ENCODE results near the gene HIVEP3.

DNA sequence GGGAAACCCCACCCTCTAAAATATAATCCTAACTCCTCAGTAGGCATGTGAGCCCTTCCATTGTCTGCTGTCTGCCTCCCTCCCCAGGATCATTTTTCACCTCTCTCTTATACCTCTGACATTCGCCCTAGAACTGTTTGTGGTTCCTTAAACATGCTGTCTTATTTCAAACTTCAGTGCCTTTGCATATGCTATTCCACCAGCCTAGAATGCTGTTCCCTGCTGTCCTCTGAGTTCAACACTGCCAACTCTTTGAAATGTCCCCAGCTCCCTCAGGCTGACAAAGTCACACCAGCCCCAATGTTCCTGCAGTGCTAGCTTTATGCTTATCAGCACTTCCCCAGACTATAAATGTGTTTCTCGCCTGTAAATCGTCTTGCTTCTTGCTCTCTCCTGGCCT is 119.5 kb downstream of the HIVEP3 start:
- TF ChIP-seq, protein P1, sequence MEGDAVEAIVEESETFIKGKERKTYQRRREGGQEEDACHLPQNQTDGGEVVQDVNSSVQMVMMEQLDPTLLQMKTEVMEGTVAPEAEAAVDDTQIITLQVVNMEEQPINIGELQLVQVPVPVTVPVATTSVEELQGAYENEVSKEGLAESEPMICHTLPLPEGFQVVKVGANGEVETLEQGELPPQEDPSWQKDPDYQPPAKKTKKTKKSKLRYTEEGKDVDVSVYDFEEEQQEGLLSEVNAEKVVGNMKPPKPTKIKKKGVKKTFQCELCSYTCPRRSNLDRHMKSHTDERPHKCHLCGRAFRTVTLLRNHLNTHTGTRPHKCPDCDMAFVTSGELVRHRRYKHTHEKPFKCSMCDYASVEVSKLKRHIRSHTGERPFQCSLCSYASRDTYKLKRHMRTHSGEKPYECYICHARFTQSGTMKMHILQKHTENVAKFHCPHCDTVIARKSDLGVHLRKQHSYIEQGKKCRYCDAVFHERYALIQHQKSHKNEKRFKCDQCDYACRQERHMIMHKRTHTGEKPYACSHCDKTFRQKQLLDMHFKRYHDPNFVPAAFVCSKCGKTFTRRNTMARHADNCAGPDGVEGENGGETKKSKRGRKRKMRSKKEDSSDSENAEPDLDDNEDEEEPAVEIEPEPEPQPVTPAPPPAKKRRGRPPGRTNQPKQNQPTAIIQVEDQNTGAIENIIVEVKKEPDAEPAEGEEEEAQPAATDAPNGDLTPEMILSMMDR (conservative IDR thresholded peaks at IDR 0.05; ENCODE audit: low read depth, low read length) = no peak
- TF ChIP-seq EZH2 (IDR thresholded peaks at IDR 0.05; ENCODE audit: borderline replicate concordance, low read depth, low read length, poor library complexity, severe bottlenecking) = no peak
